ENCODE data around the gene C5orf46.

DNA sequence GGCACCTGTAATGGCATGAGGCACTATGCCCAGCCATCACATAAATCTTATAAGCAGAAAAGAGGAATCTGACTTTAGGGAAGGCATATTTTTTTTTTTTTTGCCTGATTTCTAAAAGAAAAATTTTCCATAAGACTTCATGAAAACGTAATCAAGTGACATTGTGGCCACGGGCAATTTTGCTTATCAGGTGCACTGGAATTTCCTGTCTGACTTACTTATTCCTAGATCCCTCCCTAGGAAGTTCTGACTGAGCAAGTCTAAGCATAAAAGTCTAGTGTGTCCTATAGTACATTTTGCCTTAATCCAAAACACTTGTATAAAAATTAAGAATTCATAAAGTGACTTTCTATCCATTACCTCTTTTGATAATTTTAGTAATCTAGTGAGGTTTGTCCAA, 12.5 kb downstream of the C5orf46 start:
- TF ChIP-seq, protein P1, sequence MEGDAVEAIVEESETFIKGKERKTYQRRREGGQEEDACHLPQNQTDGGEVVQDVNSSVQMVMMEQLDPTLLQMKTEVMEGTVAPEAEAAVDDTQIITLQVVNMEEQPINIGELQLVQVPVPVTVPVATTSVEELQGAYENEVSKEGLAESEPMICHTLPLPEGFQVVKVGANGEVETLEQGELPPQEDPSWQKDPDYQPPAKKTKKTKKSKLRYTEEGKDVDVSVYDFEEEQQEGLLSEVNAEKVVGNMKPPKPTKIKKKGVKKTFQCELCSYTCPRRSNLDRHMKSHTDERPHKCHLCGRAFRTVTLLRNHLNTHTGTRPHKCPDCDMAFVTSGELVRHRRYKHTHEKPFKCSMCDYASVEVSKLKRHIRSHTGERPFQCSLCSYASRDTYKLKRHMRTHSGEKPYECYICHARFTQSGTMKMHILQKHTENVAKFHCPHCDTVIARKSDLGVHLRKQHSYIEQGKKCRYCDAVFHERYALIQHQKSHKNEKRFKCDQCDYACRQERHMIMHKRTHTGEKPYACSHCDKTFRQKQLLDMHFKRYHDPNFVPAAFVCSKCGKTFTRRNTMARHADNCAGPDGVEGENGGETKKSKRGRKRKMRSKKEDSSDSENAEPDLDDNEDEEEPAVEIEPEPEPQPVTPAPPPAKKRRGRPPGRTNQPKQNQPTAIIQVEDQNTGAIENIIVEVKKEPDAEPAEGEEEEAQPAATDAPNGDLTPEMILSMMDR (optimal IDR thresholded peaks at IDR 0.05 in 1 of 3, IDR thresholded peaks at IDR 0.05 in 1 of 3, conservative IDR thresholded peaks at IDR 0.05 in 1 of 3; ENCODE audit: extremely low read depth in 1 of 3, insufficient read depth in 2 of 3, low read length in 3 of 3) = no peak
- no peak for TF ChIP-seq EZH2 (IDR thresholded peaks at IDR 0.05; ENCODE audit: low read length)

All from keratinocyte (primary cell).